Activated CD4-positive, alpha-beta T cell treated with anti-CD3 and anti-CD28 coated beads, Interleukin-2, Interleukin-4, amounts not matched to agents 100 ng/mL and 50 ng/mL, durations not matched to agents 16 hours and 8 hours (primary cell): ENCODE results near the gene BNIP5.
"Not testable (repeated sequence)": the region's sequence is repeated elsewhere in the genome, so short reads cannot be mapped to it uniquely, and the experiment has no call there.

ENCODE experiments used
- DNase-seq: peaks from one replicate; pipeline ENCODE4 v3.0.0-alpha.2; 2020; ENCODE audit warnings: low spot score

Gene BNIP5

GRCh38 chr6:36340618-36341454, 4.1 kb upstream of the BNIP5 start:
- peak; percentile 74 for DNase-seq

- no peak for DNase-seq
Measured at GRCh38 chr6:36340306-36340617, 3.6 kb upstream of the BNIP5 start.

- DNase-seq = no peak
Measured at GRCh38 chr6:36339146-36339545, 2.5 kb upstream of the BNIP5 start.

- not testable (repeated sequence) for DNase-seq
Measured at GRCh38 chr6:36338223-36338622, 1.5 kb upstream of the BNIP5 start.

GRCh38 chr6:36337814-36338213, 1.1 kb upstream of the BNIP5 start:
- no peak for DNase-seq

- DNase-seq = no peak
Measured at GRCh38 chr6:36336208-36336710, 429 bp downstream of the BNIP5 start.

- DNase-seq = no peak
Measured at GRCh38 chr6:36335465-36336207, 1.1 kb downstream of the BNIP5 start.

GRCh38 chr6:36334832-36335459, 1.7 kb downstream of the BNIP5 start:
- no peak for DNase-seq

GRCh38 chr6:36333931-36334725, 2.6 kb downstream of the BNIP5 start:
- DNase-seq = no peak

- no peak for DNase-seq
Measured at GRCh38 chr6:36333171-36333895, 3.4 kb downstream of the BNIP5 start.

- no peak for DNase-seq
Measured at GRCh38 chr6:36331381-36331780, 5.3 kb downstream of the BNIP5 start.

- no peak for DNase-seq
Measured at GRCh38 chr6:36330366-36330765, 6.3 kb downstream of the BNIP5 start.

GRCh38 chr6:36329798-36330291, 6.8 kb downstream of the BNIP5 start:
- no peak for DNase-seq

GRCh38 chr6:36328600-36328999, 8.1 kb downstream of the BNIP5 start:
- no peak for DNase-seq

GRCh38 chr6:36327919-36328236, 8.8 kb downstream of the BNIP5 start:
- no peak for DNase-seq

- DNase-seq = no peak
Measured at GRCh38 chr6:36327226-36327918, 9.3 kb downstream of the BNIP5 start.

- DNase-seq = no peak
Measured at GRCh38 chr6:36326356-36326995, 10.2 kb downstream of the BNIP5 start.

GRCh38 chr6:36324715-36325114, 12.0 kb downstream of the BNIP5 start:
- DNase-seq = no peak

GRCh38 chr6:36324191-36324590, 12.5 kb downstream of the BNIP5 start:
- DNase-seq = no peak

GRCh38 chr6:36323062-36323461, 13.6 kb downstream of the BNIP5 start:
- no peak for DNase-seq
